Embryonic facial prominence (tissue), 1 donor: ENCODE results near the gene PPP1R16B.

Experiments used
- DNase-seq: peaks from one replicate; pipeline ENCODE4 v3.0.0-alpha.2; 2016; ENCODE audit errors: extremely low spot score

The PPP1R16B gene

DNA sequence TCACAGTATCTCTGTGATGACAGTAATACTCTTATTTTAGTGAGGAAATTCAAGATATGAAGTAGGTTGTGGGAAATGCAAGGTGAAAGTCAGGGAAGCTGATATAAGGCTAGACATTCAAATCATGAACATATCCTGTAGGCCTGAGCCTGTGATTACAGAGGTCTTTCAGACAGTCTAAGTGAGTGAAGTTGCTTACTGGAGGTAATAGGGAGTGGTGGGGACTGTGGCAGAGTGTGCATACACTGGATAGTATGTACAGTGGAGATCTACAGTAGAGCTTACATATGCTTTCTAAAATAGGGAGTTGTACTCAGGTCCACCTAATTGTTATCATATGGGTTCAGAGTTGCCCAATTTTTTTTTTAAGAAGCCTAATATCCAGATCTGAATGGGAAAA is 159.8 kb downstream of the PPP1R16B start:
- no peak for DNase-seq

GRCh38 chr20:38968090-38968489 is 162.6 kb downstream of the PPP1R16B start:
- no peak for DNase-seq

DNA sequence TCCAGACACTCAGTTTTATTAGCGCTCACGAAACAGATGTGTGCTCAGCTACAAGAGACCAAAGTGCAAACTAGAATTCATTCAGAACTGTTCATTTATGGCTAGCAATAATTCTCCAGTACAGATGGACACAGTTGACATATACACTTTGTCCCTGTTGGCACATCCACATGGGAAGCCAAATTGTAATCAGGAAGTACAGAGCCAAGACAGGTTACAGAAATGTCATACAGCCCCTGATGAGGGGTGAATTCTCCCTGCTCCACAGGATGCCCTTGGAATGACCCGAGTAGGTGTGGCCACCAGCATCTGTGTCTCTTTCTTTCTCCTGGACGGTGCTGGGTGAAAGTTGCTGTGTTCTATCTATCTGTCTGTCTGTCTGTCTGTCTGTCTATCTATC is 164.2 kb downstream of the PPP1R16B start:
- no peak for DNase-seq

DNA sequence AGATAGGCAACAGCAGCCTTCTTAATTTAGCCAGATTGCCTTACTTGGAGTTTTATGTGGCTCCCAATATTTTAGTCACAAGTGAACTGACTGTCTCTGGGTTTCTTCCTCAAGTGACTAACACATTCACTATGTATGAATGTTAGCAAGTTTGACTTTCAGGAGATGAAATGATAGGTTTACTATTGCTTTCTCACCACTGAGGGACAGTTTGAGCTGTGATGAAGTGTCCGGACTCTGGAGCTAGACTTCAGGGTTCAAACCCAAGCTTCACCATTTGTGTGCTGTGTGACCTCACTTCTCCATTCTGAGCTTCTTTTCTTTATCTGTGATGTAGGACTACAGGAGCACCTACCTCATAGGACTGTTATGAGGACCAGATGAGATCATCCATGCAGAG is 164.8 kb downstream of the PPP1R16B start:
- DNase-seq = no peak
